Measurements from ENCODE around the gene RASSF5. TPM values are rescaled to one million over a fixed set of nuclear protein-coding genes. Genes with fewer than 3 reads are reported as not detected.

RASSF5 gene
- total and polyA plus RNA-seq, 10 of the 15 experiments (the other 5 are each of a cell fraction or from before 2014, with no cell fraction given): 14.0 to 89.6 (median 68.9) TPM

- ATAC-seq (no peak), FAIRE-seq (peak; percentile 75), DNase-seq (ENCODE audit: low read depth, low spot score) (no peak)
- in situ Hi-C loops (cut with MboI): loop anchor here (5.0 kb wide), 1 partner anchor 97 kb away; no protein-coding TSS in a partner anchor
- BruUV-seq (replicated peaks): no TSS peak
- Histone ChIP-seq H3K9ac (ENCODE audit: control insufficient read depth, insufficient read depth, low read length) (no peak overlapping the region), H3K4me2 (ENCODE audit: control insufficient read depth, insufficient read depth) (no peak overlapping the region), H3K4me1 (ENCODE audit: control insufficient read depth, insufficient read depth, low read length) (peaks cover 12% of the 10 kb centered on the region), H4K20me1 (ENCODE audit: control insufficient read depth, insufficient read depth) (no peaks in the 10 kb centered on the region), H2AFZ (ENCODE audit: control insufficient read depth, low read depth, low read length) (no peak overlapping the region), H3K79me2 (ENCODE audit: control insufficient read depth, insufficient read depth, low read length) (no peaks in the 10 kb centered on the region), H3K27me3 (replicated peaks in 1 of 2; ENCODE audit: control insufficient read depth in 2 of 2, insufficient read depth in 2 of 2, low read length in 1 of 2) (no peaks in the 10 kb centered on the region), H3K27ac (ENCODE audit: control insufficient read depth, insufficient read depth) (no peak overlapping the region), H3K36me3 (ENCODE audit: control insufficient read depth in 2 of 2, insufficient read depth in 2 of 2, low read length in 1 of 2) (peaks cover 17 to 28% of the 10 kb centered on the region in 2 experiments), H3K4me3 (no peak overlapping the region), H3K9me3 (replicated peaks; ENCODE audit: control insufficient read depth, insufficient read depth, low read length) (no peaks in the 10 kb centered on the region)
- ChIA-PET RAD21 (ENCODE audit: unreplicated experiment) (no interaction called here), POLR2A (interaction anchor here (0.5 kb wide), 1 partner anchor 841 kb away, joined by 3 read pairs; no protein-coding TSS in a partner anchor), SMC1A (ENCODE audit: uncharacterized antibody, unreplicated experiment) (interaction anchor here (1.1 to 1.7 kb wide), 2 partner anchors 13 to 60 kb away, joined by 3 to 7 read pairs; no protein-coding TSS in a partner anchor), CTCF (interaction anchor here (0.7 to 10.7 kb wide), 4 partner anchors 11 to 99 kb away, joined by 3 to 199 read pairs (median 4); no protein-coding TSS in a partner anchor)
- over 99% methylated on average over 10 of the region's 10 CpGs for WGBS (ENCODE audit: insufficient coverage, insufficient replicate concordance, low lambda C conversion rate, missing lambda C conversion rate)
- TF ChIP-seq CBX5 (IDR thresholded peaks at IDR 0.05; ENCODE audit: low read depth): no peak
- TF ChIP-seq USF2 (IDR thresholded peaks at IDR 0.05; ENCODE audit: borderline replicate concordance, low read depth, low read length): no peak
- no peak for TF ChIP-seq HDGF (IDR thresholded peaks at IDR 0.05)
- intact Hi-C loops (cut with micrococcal nuclease; ENCODE audit: unreplicated experiment): no loop called here
These were observed 22.4 kb upstream of the RASSF5 start for GRCh38 chr1:206484901-206485300.

GRCh38 chr1:206486995-206487788 lies 20.1 kb upstream of the RASSF5 start:
- H3K9ac ChIP-seq (ENCODE audit: control insufficient read depth, insufficient read depth, low read length): no peak overlapping the region
- ChIA-PET RAD21 (ENCODE audit: unreplicated experiment) (no interaction called here), POLR2A (no interaction called here), SMC1A (ENCODE audit: uncharacterized antibody, unreplicated experiment) (interaction anchor here (0.6 to 11.5 kb wide), 2 partner anchors 20 to 96 kb away, joined by 3 to 146 read pairs; no protein-coding TSS in a partner anchor), CTCF (interaction anchor here (1.2 to 3.7 kb wide), 3 partner anchors 9 to 99 kb away, joined by 3 to 74 read pairs (median 5); no protein-coding TSS in a partner anchor)
- no TSS peak for BruUV-seq (replicated peaks)
- intact Hi-C loops (cut with micrococcal nuclease; ENCODE audit: unreplicated experiment) (no loop called here), in situ Hi-C loops (cut with MboI) (loop anchor here (5.0 kb wide), 1 partner anchor 95 kb away; no protein-coding TSS in a partner anchor)
- H3K4me3 ChIP-seq: no peak overlapping the region
- no peak overlapping the region for H3K27ac ChIP-seq (ENCODE audit: control insufficient read depth, insufficient read depth)
- no peaks in the 10 kb centered on the region for H3K4me1 ChIP-seq (ENCODE audit: control insufficient read depth, insufficient read depth, low read length)
- H3K27me3 ChIP-seq (replicated peaks in 1 of 2; ENCODE audit: control insufficient read depth in 2 of 2, insufficient read depth in 2 of 2, low read length in 1 of 2): no peaks in the 10 kb centered on the region
- 87% methylated on average over 15 of the region's 15 CpGs for WGBS (ENCODE audit: insufficient coverage, insufficient replicate concordance, low lambda C conversion rate, missing lambda C conversion rate)
- H3K4me2 ChIP-seq (ENCODE audit: control insufficient read depth, insufficient read depth): no peak overlapping the region
- H3K9me3 ChIP-seq (replicated peaks; ENCODE audit: control insufficient read depth, insufficient read depth, low read length): no peaks in the 10 kb centered on the region
- H2AFZ ChIP-seq (ENCODE audit: control insufficient read depth, low read depth, low read length): no peak overlapping the region
- DNase-seq (ENCODE audit: low read depth, low spot score) (no peak), FAIRE-seq (no peak), ATAC-seq (no peak)
- H3K36me3 ChIP-seq (ENCODE audit: control insufficient read depth in 2 of 2, insufficient read depth in 2 of 2, low read length in 1 of 2): peaks cover 21 to 22% of the 10 kb centered on the region in 2 experiments; a peak in 3 of 4 replicates
- no peaks in the 10 kb centered on the region for H4K20me1 ChIP-seq (ENCODE audit: control insufficient read depth, insufficient read depth)
- H3K79me2 ChIP-seq (ENCODE audit: control insufficient read depth, insufficient read depth, low read length): no peaks in the 10 kb centered on the region
- TF ChIP-seq LARP7 (IDR thresholded peaks at IDR 0.05) (no peak), HDGF (IDR thresholded peaks at IDR 0.05) (no peak), ZNF592 (IDR thresholded peaks at IDR 0.05) (no peak), SKIL (IDR thresholded peaks at IDR 0.05; ENCODE audit: low read depth, poor library complexity, severe bottlenecking) (no peak)
